LHCN-M2 (cell line): ENCODE measurements around the gene IQCK. TPM values are rescaled to one million over a fixed set of nuclear protein-coding genes. Genes with fewer than 3 reads are reported as not detected.

Source experiments
- DNase-seq: peaks from one replicate; pipeline ENCODE4 v3.0.0-alpha.2; 2012; ENCODE audit warnings: low read depth
- total RNA-seq: library from RNA; depleted of rRNA; stranded (reverse); fragments of >200 nt; gene quantifications from 2 replicates; pipeline ENCODE4 v1.2.3, GENCODE V29; 2014

The IQCK gene
- total RNA-seq, 1 experiment from 2014 or later: 11.7 TPM

GRCh38 chr16:19802612-19803011, 84.5 kb downstream of the IQCK start:
- no peak for DNase-seq

GRCh38 chr16:19804538-19805323, 86.7 kb downstream of the IQCK start:
- peak; percentile 65 for DNase-seq

- no peak for DNase-seq
These were observed 87.5 kb downstream of the IQCK start for GRCh38 chr16:19805459-19806162.

- DNase-seq: no peak
These were observed 90.1 kb downstream of the IQCK start for GRCh38 chr16:19808061-19808641.

- peak; percentile 69 for DNase-seq
These were observed 91.1 kb downstream of the IQCK start for GRCh38 chr16:19809121-19809635.

GRCh38 chr16:19809693-19810092, 91.6 kb downstream of the IQCK start:
- no peak for DNase-seq

GRCh38 chr16:19810817-19811731, 93.0 kb downstream of the IQCK start:
- DNase-seq: peak; percentile 91

GRCh38 chr16:19812986-19813385, 94.9 kb downstream of the IQCK start:
- DNase-seq: no peak

- no peak for DNase-seq
These were observed 97.3 kb downstream of the IQCK start for GRCh38 chr16:19815418-19815817.

GRCh38 chr16:19817122-19817521, 99.1 kb downstream of the IQCK start:
- no peak for DNase-seq

- no peak for DNase-seq
These were observed 99.8 kb downstream of the IQCK start for GRCh38 chr16:19817875-19818274.

- no peak for DNase-seq
These were observed 104.5 kb downstream of the IQCK start for GRCh38 chr16:19822533-19822932.

- no peak for DNase-seq
These were observed 105.3 kb downstream of the IQCK start for GRCh38 chr16:19823322-19823721.

- DNase-seq: no peak
These were observed 106.1 kb downstream of the IQCK start for GRCh38 chr16:19824216-19824615.

GRCh38 chr16:19829844-19830692, 112.0 kb downstream of the IQCK start:
- no peak for DNase-seq

- peak; percentile 51 for DNase-seq
These were observed 113.0 kb downstream of the IQCK start for GRCh38 chr16:19830902-19831560.

- peak; percentile 97 for DNase-seq
These were observed 113.6 kb downstream of the IQCK start for GRCh38 chr16:19831678-19832077.

- DNase-seq: no peak
These were observed 115.1 kb downstream of the IQCK start for GRCh38 chr16:19833176-19833575.

GRCh38 chr16:19833581-19833980, 115.5 kb downstream of the IQCK start:
- peak; percentile 32 for DNase-seq

- DNase-seq: no peak
These were observed 117.1 kb downstream of the IQCK start for GRCh38 chr16:19835196-19835595.
